Activated CD4-positive, CD25-positive, alpha-beta regulatory T cell treated with anti-CD3 and anti-CD28 coated beads, Interleukin-2, amount 50 U/mL, for 16 hours (primary cell): Measurements from ENCODE around the gene ZBTB46.
"Not testable (repeated sequence)": the region's sequence is repeated elsewhere in the genome, so short reads cannot be mapped to it uniquely, and the experiment has no call there.

Experiments used
- DNase-seq: peaks from one replicate; pipeline ENCODE4 v3.0.0-alpha.2; 2020; ENCODE audit warnings: low read depth, low spot score

Gene ZBTB46

GRCh38 chr20:63858393-63859165, 27.5 kb upstream of the ZBTB46 start:
- DNase-seq: no peak

GRCh38 chr20:63857764-63858392, 26.8 kb upstream of the ZBTB46 start:
- DNase-seq: no peak

DNA sequence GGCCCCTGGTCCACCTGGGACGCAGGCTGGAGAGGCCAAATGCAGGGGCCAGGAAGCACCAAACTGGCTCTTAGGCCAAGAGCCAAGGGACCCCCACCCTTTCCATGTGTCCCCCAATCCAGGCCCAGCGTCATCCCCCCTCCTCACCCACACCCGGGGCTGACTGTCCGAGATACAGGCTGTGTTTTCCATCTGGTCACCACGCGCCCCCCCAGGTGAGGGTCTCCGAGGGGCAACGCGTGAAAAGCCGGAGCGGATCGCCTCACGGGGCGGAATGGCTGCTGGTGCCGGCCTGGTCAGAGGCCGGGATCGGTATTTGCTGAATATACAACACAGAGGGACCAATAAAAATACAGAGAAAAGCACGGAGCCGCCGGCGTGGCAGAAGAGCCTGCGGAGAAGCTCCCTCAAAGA, 25.0 kb upstream of the ZBTB46 start:
- no peak for DNase-seq

GRCh38 chr20:63855363-63856097, 24.5 kb upstream of the ZBTB46 start:
- DNase-seq: no peak

GRCh38 chr20:63854766-63855362, 23.8 kb upstream of the ZBTB46 start:
- DNase-seq: no peak

GRCh38 chr20:63854069-63854765, 23.2 kb upstream of the ZBTB46 start:
- DNase-seq: no peak

DNA sequence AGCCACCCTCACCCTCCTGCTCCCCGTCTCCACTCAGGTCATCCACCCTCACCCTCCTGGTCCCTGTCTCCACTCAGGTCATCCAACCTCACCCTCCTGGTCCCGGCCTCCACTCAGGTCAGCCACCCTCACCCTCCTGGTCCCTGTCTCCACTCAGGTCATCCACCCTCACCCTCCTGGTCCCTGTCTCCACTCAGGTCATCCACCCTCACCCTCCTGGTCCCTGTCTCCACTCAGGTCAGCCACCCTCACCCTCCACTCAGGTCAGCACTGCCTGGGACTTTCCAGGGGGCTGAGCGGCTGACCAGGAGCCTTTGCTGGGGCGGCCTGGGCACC, 22.6 kb upstream of the ZBTB46 start:
- not testable (repeated sequence) for DNase-seq

DNA sequence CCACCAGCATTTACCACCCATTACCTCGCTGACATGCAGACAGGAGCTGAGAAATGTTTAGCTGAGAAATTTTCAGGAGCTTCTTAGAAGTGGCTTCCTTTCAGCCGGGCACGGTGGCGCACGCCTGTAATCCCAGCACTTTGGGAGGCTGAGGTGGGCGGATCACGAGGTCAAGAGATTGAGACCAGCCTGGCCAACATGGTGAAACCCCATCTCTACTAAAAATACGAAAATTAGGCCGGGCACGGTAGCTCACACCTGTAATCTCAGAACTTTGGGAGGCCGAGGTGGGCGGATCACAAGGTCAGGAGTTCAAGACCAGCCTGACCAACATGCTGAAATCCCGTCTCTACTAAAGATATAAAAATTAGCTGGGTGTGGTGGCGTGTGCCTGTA, 20.5 kb upstream of the ZBTB46 start:
- DNase-seq: not testable (repeated sequence)

GRCh38 chr20:63850689-63851547, 19.9 kb upstream of the ZBTB46 start:
- DNase-seq: no peak

- DNase-seq: no peak
Observed at GRCh38 chr20:63848003-63848911, 17.2 kb upstream of the ZBTB46 start.

DNA sequence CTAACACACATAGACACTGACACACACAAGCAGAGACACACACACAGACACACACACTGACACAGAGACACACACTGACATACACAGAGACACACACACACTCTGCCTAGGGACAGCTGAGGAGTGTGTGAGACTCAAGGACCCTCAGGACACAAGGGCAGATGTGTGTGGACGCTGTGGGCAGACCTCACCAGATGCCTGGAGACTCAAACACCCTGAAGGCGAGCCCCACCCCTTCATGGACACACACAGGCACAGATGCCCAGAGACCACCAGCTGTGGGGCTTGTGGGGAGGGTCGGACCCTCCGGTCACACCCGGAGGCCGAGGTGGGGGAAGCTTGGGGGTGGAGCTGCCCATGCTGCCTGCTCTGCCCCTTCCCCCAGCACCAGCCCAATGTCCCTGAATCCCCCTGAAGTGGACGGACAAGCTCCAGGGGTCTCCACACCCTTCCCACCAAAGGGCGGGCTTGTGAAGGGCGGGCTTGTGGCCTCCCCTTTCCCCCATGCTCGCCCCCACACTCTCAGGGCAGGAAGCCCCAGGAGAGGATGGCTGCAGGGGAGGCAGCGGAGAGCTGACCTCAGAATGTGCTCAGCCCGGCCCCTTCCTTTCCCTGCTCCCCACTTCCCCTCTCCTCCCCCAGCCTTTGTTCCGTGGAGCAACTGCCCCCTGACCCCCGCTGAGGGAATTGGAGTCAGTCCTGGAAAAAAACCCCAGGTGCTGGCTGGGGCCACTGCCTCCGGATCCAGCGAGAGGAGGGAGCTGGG, 16.4 kb upstream of the ZBTB46 start:
- no peak for DNase-seq

- DNase-seq: no peak
Observed at GRCh38 chr20:63846888-63847236, 15.8 kb upstream of the ZBTB46 start.

DNA sequence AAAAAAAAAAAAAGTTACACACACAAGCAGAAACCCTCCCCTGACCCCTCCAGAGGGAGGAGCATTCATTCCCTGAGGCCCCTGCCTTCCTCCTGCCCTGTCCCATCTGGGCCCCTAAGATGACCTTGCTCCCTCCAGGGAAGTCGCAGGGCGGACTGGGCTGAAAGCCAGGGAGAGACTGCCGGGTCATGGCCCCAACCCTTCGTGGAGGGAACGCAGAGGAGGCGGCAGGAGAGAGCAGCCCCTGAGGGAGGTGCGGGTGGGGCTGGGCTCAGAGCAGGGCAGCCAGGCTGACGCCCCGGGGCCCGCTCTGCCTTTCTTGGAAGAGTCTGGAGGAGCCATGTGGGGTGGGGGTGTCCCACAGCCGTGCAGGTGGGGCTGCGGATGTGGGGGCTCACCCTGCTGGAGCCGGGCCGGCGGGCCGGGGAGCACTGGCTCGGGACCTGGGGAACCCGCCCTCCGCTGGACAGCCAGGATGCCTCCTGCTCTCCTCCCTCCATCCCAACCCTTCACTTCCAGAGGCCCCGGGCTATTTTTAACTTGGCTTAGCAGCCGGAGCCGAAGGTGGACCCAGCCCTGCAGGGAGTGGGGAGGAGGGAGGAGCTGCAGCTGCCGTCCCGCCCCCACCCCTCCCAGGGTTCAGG, 15.2 kb upstream of the ZBTB46 start:
- no peak for DNase-seq

DNA sequence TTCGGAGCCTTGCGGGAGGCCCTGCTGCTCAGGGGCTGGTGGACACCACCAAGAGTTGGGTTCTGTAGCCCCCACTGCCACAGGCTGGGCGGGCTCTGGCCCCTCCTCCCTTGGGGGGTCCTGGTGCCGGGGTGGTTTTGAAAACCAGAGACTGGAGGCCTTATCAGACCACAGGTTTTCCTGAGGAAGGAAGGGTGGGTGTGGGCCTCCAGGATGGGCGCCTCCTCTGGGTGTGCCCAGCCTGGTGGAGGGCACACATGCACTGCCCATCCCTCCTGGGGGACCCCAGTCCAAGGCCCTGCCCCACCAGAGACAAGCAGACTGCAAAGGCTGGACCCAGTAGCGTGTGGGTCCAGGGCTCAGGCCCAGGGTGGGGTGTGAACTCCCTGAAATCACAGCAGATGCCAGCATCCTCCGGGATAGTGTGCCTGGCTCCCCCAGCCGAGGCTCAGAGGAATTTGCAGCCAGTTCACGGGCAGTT, 13.5 kb upstream of the ZBTB46 start:
- DNase-seq: no peak

DNA sequence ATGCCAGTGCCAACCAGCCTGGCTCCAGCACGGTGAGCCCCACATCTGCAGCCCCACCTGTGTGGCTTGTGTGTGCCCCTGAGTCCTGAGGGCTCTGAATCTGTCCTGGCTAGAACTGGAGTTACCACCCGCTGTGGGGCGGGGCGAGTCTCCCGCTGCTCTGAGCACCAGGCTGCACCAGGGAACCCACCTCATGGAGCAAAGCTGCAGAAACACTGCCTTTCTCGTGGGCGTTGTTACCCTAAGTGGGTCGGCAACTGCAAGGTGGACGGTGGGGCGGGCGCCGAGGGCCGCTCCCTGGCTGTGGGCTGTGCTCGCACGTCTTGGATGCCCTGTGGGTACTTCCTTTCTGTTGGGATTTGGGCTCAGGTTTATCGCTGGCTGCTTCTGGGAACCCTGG, 12.7 kb upstream of the ZBTB46 start:
- DNase-seq: no peak

GRCh38 chr20:63843222-63843621, 12.2 kb upstream of the ZBTB46 start:
- no peak for DNase-seq

DNA sequence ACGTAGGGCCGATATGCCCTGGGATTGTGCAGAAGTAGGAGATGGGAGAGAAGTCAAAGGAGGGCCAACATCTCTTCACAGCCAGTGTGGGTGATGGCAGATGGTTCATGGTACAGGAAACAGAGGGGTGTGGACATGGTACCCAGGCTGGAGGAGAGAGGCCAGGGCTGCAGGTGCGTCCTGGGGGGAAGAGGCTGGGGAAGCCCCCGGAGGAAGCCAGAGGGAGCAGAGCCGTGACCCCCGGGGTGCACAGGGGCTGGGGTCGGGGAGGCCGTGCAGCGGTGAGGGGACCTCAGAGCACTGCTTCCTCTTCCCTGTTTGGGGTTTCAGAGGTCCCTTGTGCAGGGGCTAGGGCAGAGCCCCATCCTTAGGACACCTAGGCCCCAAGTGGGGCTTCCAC, 11.2 kb upstream of the ZBTB46 start:
- DNase-seq: no peak

GRCh38 chr20:63840405-63840828, 9.4 kb upstream of the ZBTB46 start:
- no peak for DNase-seq
